Tibial artery (tissue), 4 donors: Measurements from ENCODE around the gene ADCY7.
"Not testable (repeated sequence)": the region's sequence is repeated elsewhere in the genome, so short reads cannot be mapped to it uniquely, and the experiment has no call there.

Experiments used
- DNase-seq, 2 donors: peaks; one replicate each; pipeline ENCODE4 v3.0.0-alpha.2; 2019
- H3K27ac ChIP-seq, 2 donors: fragments of 200-600 bp; sonication (generic) in 1 of 2; 1 replicate in 1 of 2; 2 replicates in 1 of 2; pipeline ENCODE4 v1.5.1; 2018 to 2019; ENCODE audit warnings: mild to moderate bottlenecking in 1 of 2
- H3K27me3 ChIP-seq, 2 donors: fragments of 200-600 bp; sonication (generic) in 1 of 2; one replicate each; pipeline versions ENCODE4 v1.5.1 to v1.6.0; 2016 to 2019
- H3K36me3 ChIP-seq, 3 donors: fragments of 200-600 bp; sonication (generic) in 2 of 3; one replicate each; pipeline ENCODE4 v1.5.1; 2016 to 2019; ENCODE audit warnings: mild to moderate bottlenecking in 2 of 3
- H3K4me1 ChIP-seq, 4 donors: fragments of 200-600 bp; sonication (generic) in 2 of 4; 1 replicate in 3 of 4; 2 replicates in 1 of 4; pipeline ENCODE4 v1.5.1; 2016 to 2019
- H3K4me3 ChIP-seq, 2 donors: fragments of 200-600 bp; sonication (generic) in 1 of 2; 1 replicate in 1 of 2; 2 replicates in 1 of 2; pipeline ENCODE4 v1.5.1; 2018 to 2019; ENCODE audit warnings: mild to moderate bottlenecking in 2 of 2
- H3K9me3 ChIP-seq, 3 donors: fragments of 200-600 bp; sonication (generic) in 1 of 3; one replicate each; pipeline ENCODE4 v1.5.1; 2016 to 2019
- intact Hi-C: fragments of 100-400 bp; cut with DNase I; formaldehyde crosslinking; loops from one replicate; pipeline ENCODE4 v1.15.0; 2023; ENCODE audit warnings: low total_unique reads
- TF ChIP-seq, protein P1 (sequence below), 2 experiments: fragments of 200-600 bp in 1 of 2; fragments of 450-650 bp in 1 of 2; IDR thresholded peaks; one replicate each; pipeline ENCODE4 v1.5.1; 2017 to 2019; ENCODE audit warnings: antibody characterized with exemption in 2 of 2, mild to moderate bottlenecking in 1 of 2, moderate library complexity in 1 of 2

ADCY7 gene

DNA sequence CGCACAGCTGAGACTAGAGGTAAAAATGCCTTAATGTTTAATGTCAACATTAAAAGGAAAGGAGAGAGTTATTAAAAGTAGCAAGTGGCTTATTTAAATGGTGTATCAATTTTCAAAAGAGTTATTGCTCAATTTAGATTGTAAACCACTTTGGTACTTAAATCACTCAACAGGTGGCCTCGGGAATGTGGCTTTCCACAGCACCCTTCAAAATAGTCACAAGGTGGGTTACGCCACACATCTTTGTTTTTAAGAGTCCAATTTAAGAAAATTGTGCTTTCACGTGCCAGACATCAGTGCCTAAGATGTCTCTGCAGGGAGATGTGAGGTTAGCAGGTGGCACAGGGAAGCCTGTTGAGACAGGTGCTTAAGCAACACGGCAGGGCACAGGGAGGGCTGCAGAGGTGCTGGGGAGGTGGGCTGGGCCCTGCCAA, 27.5 kb upstream of the ADCY7 start:
- TF ChIP-seq, protein P1, sequence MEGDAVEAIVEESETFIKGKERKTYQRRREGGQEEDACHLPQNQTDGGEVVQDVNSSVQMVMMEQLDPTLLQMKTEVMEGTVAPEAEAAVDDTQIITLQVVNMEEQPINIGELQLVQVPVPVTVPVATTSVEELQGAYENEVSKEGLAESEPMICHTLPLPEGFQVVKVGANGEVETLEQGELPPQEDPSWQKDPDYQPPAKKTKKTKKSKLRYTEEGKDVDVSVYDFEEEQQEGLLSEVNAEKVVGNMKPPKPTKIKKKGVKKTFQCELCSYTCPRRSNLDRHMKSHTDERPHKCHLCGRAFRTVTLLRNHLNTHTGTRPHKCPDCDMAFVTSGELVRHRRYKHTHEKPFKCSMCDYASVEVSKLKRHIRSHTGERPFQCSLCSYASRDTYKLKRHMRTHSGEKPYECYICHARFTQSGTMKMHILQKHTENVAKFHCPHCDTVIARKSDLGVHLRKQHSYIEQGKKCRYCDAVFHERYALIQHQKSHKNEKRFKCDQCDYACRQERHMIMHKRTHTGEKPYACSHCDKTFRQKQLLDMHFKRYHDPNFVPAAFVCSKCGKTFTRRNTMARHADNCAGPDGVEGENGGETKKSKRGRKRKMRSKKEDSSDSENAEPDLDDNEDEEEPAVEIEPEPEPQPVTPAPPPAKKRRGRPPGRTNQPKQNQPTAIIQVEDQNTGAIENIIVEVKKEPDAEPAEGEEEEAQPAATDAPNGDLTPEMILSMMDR (IDR thresholded peaks at IDR 0.05), result no peak
- intact Hi-C loops, result no loop called here
- H3K27ac ChIP-seq, result no peak overlapping the region
- no peaks in the 10 kb centered on the region for H3K9me3 ChIP-seq
- H3K4me3 ChIP-seq, result no peak overlapping the region
- no peaks in the 10 kb centered on the region for H3K36me3 ChIP-seq
- DNase-seq, result no peak
- no peaks in the 10 kb centered on the region for H3K4me1 ChIP-seq
- H3K27me3 ChIP-seq, result no peaks in the 10 kb centered on the region

DNA sequence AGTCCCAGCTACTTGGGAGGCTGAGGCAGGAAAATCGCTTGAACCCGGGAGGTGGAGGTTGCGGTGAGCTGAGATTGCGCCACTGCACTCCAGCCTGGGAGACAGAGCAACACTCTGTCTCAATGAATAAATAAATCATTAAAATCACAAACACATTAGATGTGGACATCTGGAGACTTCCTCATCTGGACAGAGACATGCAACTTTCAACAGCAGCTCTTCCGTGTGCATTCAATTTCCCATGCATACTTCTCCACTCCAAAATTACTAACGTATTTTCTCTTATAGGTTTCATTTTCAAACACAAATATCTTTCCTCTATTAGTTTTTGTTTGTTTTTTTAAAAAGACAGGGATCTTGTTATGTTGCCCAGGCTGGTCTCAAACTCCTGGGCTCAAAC, 23.3 kb upstream of the ADCY7 start:
- not testable (repeated sequence) for H3K36me3 ChIP-seq, H3K27ac ChIP-seq
- intact Hi-C loops, result loop anchor here (10.0 kb wide), 3 partner anchors 112 to 422 kb away; partner anchors contain the start of gene NKD1

GRCh38 chr16:50244140-50244503, 22.2 kb upstream of the ADCY7 start:
- Histone ChIP-seq H3K27ac (no peak overlapping the region), H3K9me3 (no peaks in the 10 kb centered on the region), H3K4me1 (peaks cover 0 to 21% (median 18%) of the 10 kb centered on the region in 4 donors), H3K36me3 (no peaks in the 10 kb centered on the region), H3K27me3 (no peaks in the 10 kb centered on the region), H3K4me3 (no peak overlapping the region)
- TF ChIP-seq, protein P1 (IDR thresholded peaks at IDR 0.05), result no peak
- no peak for DNase-seq
- intact Hi-C loops, result loop anchor here (10.0 kb wide), 3 partner anchors 111 to 421 kb away; partner anchors contain the start of gene NKD1

More for the DNA sequence above, 23.3 kb upstream of the ADCY7 start:
- not testable (repeated sequence) for H3K4me3 ChIP-seq, DNase-seq, H3K27me3 ChIP-seq, H3K9me3 ChIP-seq
- peaks cover 0 to 21% (median 18%) of the 10 kb centered on the region in 4 donors for H3K4me1 ChIP-seq

- no peaks in the 10 kb centered on the region for H3K36me3 ChIP-seq
- H3K27me3 ChIP-seq, result no peaks in the 10 kb centered on the region
- DNase-seq, result no peak
- H3K4me1 ChIP-seq, result peaks cover 0 to 21% (median 18%) of the 10 kb centered on the region in 4 donors
- intact Hi-C loops, result loop anchor here (10.0 kb wide), 3 partner anchors 110 to 420 kb away; partner anchors contain the start of gene NKD1
- no peaks in the 10 kb centered on the region for H3K9me3 ChIP-seq
- peak overlapping the region; percentile 61 to 76 for H3K4me3 ChIP-seq
- TF ChIP-seq, protein P1 (IDR thresholded peaks at IDR 0.05), result no peak
- peak overlapping the region in 1 of 2 donors; percentile 32 for H3K27ac ChIP-seq
Observed at GRCh38 chr16:50244504-50245416, 21.6 kb upstream of the ADCY7 start.

DNA sequence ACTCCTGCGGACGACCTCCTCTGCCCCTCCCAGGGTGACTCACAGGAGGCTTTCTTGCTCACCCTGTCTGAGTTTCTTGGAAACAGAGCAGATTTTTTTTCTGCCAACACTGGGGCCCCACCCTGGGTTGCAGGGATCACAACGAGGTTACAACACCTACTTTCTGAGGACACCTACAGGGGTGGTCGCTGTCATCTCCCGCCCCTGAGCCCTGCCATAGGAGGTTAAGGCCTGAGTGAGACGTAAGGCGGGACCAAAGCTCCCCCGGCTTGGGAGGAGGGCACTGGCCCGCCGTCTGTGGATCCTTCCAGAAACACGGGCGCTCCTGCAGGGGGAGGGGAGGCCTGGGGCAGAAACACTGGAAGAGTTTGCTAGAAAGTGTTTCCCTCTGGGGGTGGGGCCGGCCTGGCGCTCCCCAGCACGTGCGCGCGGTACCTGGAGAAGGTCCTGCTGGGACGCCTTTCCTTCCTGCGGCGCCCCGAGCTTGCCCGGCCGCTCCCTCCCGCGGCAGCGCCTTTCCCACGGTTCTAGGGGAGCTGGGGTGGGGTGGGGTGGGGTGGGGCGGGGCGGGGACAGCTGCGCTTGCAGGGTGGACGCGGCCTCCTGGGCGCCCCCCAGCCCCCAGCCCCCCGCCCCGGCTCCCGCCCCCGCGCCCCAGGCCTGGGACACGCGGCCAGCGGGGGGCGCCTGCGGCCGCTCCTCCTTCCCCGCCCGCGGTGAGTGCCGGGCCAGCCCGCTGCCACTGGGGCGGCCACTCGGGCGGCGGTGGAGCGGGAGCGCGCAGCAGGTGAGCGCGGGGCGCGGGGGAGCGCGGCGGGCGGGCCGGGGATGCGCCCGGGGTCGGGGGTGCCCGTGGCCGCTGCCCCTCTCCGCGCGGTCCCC, 20.7 kb upstream of the ADCY7 start:
- H3K4me1 ChIP-seq, result peaks cover 0 to 21% (median 18%) of the 10 kb centered on the region in 4 donors
- no peaks in the 10 kb centered on the region for H3K27me3 ChIP-seq
- H3K9me3 ChIP-seq, result no peaks in the 10 kb centered on the region
- intact Hi-C loops, result loop anchor here (10.0 kb wide), 3 partner anchors 109 to 419 kb away; partner anchors contain the start of gene NKD1
- H3K27ac ChIP-seq, result peak overlapping the region; percentile 65
- no peaks in the 10 kb centered on the region for H3K36me3 ChIP-seq
- peak overlapping the region; percentile 61 to 76 for H3K4me3 ChIP-seq
- TF ChIP-seq, protein P1 (IDR thresholded peaks at IDR 0.05), result peak in 1 of 2 experiments; percentile 10
- DNase-seq, result peak; percentile 63 to 77
